B cell (primary cell): Measurements from ENCODE around the gene PITPNM1. TPM values are rescaled to one million over a fixed set of nuclear protein-coding genes. Genes with fewer than 3 reads are reported as not detected.

ENCODE experiments used
- ATAC-seq: fragments of 200-7000 bp; cut with Tn5 transposase; one replicate; pipeline ENCODE4 v1.10.0; 2021; ENCODE audit warnings: low read depth, mild to moderate bottlenecking, moderate number of reproducible peaks, moderate library complexity
- CTCF ChIA-PET: fragments of 350-600 bp; sonication (Branson Sonifier 250); formaldehyde crosslinking; loops from one replicate; lab custom pipeline; 2021; ENCODE audit warnings: antibody characterized with exemption, inconsistent platforms; lab: Charles Lee
- POLR2A ChIA-PET: fragments of 350-600 bp; sonication (Branson Sonifier 250); formaldehyde crosslinking; loops from one replicate; lab custom pipeline; 2021; ENCODE audit warnings: antibody characterized with exemption; lab: Charles Lee
- DNase-seq: peaks from one replicate; pipeline ENCODE4 v3.0.0; 2013
- H2AFZ ChIP-seq: 2 replicates; pipeline ENCODE4 v1.6.1; 2012; ENCODE audit warnings: mild to moderate bottlenecking, low read depth, low read length; ENCODE audit not compliant: insufficient read depth, poor library complexity, severe bottlenecking
- H3K27ac ChIP-seq, 2 donors: 1 replicate in 1 of 2; 2 replicates in 1 of 2; pipeline ENCODE4 v1.5.1; 2012 to 2013; ENCODE audit warnings: low read length in 2 of 2, mild to moderate bottlenecking in 2 of 2, moderate library complexity in 1 of 2
- H3K27me3 ChIP-seq, 4 experiments: fragments of 200-600 bp in 1 of 4; sonication (generic) in 1 of 4; replicated peaks in 1 of 4; 1 replicate in 2 of 4; 2 replicates in 2 of 4; pipeline versions ENCODE4 v1.6.1 to v1.7.0; 2013 to 2016; ENCODE audit warnings: low read length in 3 of 4, mild to moderate bottlenecking in 2 of 4, mixed read lengths in 1 of 4, moderate library complexity in 1 of 4; ENCODE audit not compliant: insufficient read depth in 4 of 4, control insufficient read depth in 3 of 4; ENCODE audit errors: control extremely low read depth in 1 of 4
- H3K36me3 ChIP-seq, 2 experiments: replicated peaks in 1 of 2; 1 replicate in 1 of 2; 2 replicates in 1 of 2; pipeline versions ENCODE4 v1.6.1 to v1.7.1; 2013; ENCODE audit warnings: low read length in 1 of 2; ENCODE audit not compliant: insufficient read depth in 2 of 2, control insufficient read depth in 1 of 2; ENCODE audit errors: control extremely low read depth in 1 of 2, extremely low read depth in 1 of 2
- H3K4me1 ChIP-seq, 2 donors: fragments of 200-600 bp in 1 of 2; sonication (generic) in 1 of 2; 1 replicate in 1 of 2; 2 replicates in 1 of 2; pipeline versions ENCODE4 v1.5.1 to v1.6.1; 2013 to 2017; ENCODE audit warnings: low read length in 2 of 2; ENCODE audit not compliant: control insufficient read depth in 2 of 2, insufficient read depth in 2 of 2
- H3K4me2 ChIP-seq: replicated peaks from 2 replicates; pipeline ENCODE3; 2012; ENCODE audit warnings: mild to moderate bottlenecking, low read depth, low read length; ENCODE audit not compliant: poor library complexity, severe bottlenecking
- H3K4me3 ChIP-seq, 5 experiments: fragments of 200-600 bp in 1 of 5; sonication (generic) in 1 of 5; 1 replicate in 3 of 5; 2 replicates in 2 of 5; pipeline versions ENCODE4 v1.5.1 to v1.7.0; 2011 to 2016; ENCODE audit warnings: low read length in 4 of 5, mild to moderate bottlenecking in 4 of 5, low read depth in 2 of 5, control low read depth in 1 of 5, moderate library complexity in 1 of 5; ENCODE audit not compliant: insufficient read depth in 1 of 5; ENCODE audit errors: control extremely low read depth in 1 of 5, extremely low read depth in 1 of 5
- H3K79me2 ChIP-seq: fragments of 200-600 bp; sonication (generic); one replicate; pipeline ENCODE4 v1.6.0; 2016; ENCODE audit warnings: low read length; ENCODE audit not compliant: control insufficient read depth, insufficient read depth
- H3K9ac ChIP-seq: fragments of 200-600 bp; sonication (generic); 2 replicates; pipeline ENCODE4 v1.6.1; 2017; ENCODE audit warnings: mild to moderate bottlenecking, low read length, moderate library complexity
- H3K9me3 ChIP-seq, 3 donors: one replicate each; pipeline versions ENCODE4 v1.6.1 to v1.7.1; 2013; ENCODE audit warnings: low read length in 2 of 3; ENCODE audit not compliant: control insufficient read depth in 2 of 3, insufficient read depth in 1 of 3; ENCODE audit errors: control extremely low read depth in 1 of 3
- H4K20me1 ChIP-seq: 2 replicates; pipeline ENCODE4 v1.6.0; 2012; ENCODE audit warnings: mild to moderate bottlenecking, low read length; ENCODE audit not compliant: insufficient read depth, control insufficient read depth, poor library complexity, severe bottlenecking
- H3K27ac Mint-ChIP-seq: one replicate; pipeline ENCODE4 v1.8.0; 2021; ENCODE audit warnings: mixed read lengths
- H3K27me3 Mint-ChIP-seq: one replicate; pipeline ENCODE4 v1.8.0; 2021; ENCODE audit warnings: mixed read lengths
- H3K4me1 Mint-ChIP-seq: one replicate; pipeline ENCODE4 v1.8.0; 2021; ENCODE audit warnings: mixed read lengths
- H3K4me3 Mint-ChIP-seq: one replicate; pipeline ENCODE4 v1.8.0; 2021; ENCODE audit warnings: mixed read lengths
- H3K9me3 Mint-ChIP-seq: one replicate; pipeline ENCODE4 v1.8.0; 2022; ENCODE audit warnings: mixed read lengths; ENCODE audit not compliant: insufficient read depth
- CTCF ChIP-seq: fragments of 200-600 bp; IDR thresholded peaks from one replicate; pipeline ENCODE4 v1.8.0; 2022; ENCODE audit warnings: antibody characterized with exemption, mild to moderate bottlenecking
- EZH2 ChIP-seq: IDR thresholded peaks from 2 replicates; pipeline ENCODE4 v1.6.1; 2012; ENCODE audit warnings: borderline replicate concordance, low read depth, mild to moderate bottlenecking, moderate library complexity, low read length; ENCODE audit not compliant: insufficient read depth, poor library complexity, severe bottlenecking
- WGBS: methylation state at CpG from one replicate; pipeline ENCODE4 v1.1.5; 2013; ENCODE audit warnings: missing lambda C conversion rate; ENCODE audit not compliant: insufficient coverage; 5-methylcytosine and 5-hydroxymethylcytosine counted together
- intact Hi-C: fragments of 100-400 bp; cut with micrococcal nuclease; formaldehyde crosslinking; loops from one replicate; pipeline ENCODE4 v1.10.0; 2022
- polyA plus RNA-seq: library from polyadenylated mRNA; depleted of rRNA; stranded (reverse); fragments of >200 nt; gene quantifications from 2 replicates; pipeline ENCODE4 v1.2.3, GENCODE V29; 2012
- total RNA-seq, 2 donors: library from RNA; stranded (reverse); fragments of 120-200 nt in 1 of 2; gene quantifications; 1 replicate in 1 of 2; 2 replicates in 1 of 2; pipeline versions ENCODE4 v1.2.3 to v1.2.4, GENCODE V29; 2013 to 2022

The PITPNM1 gene
- total and polyA plus RNA-seq, 2 donors (not counting 1 experiment from before 2014, with no cell fraction given): 152 to 166 TPM

DNA sequence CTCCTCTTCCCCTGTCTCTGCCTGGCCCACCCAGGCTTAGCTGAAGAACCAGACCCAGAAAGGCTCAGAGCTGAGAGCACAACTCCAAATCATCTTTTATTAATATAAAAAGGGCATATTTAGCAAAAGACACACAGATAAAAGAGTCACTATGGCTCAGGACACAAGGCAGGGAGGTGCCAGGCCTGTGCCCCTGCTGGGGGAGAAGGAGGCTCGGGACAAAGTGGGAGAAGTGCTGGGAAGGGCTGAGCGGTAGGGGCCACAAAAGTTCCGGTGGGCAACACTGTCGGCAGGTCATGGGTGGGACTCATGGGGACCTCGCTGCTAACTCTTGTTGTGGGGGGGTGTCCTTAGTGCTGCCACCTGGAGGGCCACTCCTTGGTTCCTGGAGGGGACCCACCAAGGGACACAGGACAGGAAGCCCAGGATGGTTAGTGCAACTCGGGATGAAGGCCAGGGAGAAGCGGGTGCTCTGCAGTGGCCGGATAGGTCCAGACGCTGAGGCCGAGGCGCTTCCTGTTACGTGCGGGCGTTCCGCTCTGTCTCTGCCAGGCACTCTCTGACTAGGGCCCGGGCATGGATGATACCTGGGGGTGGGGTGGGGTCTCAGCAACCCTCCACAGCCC lies 1.4 kb upstream of the PITPNM1 start:
- DNase-seq (no peak), ATAC-seq (no peak)
- Histone ChIP-seq H3K36me3 (peaks cover 0 to 26% of the 10 kb centered on the region in 2 experiments), H2AFZ (no peak overlapping the region), H3K4me1 (peaks cover 40 to 50% of the 10 kb centered on the region in 2 donors), H3K4me3 (peak overlapping the region in 1 of 5 experiments; percentile 86), H4K20me1 (peaks cover 55% of the 10 kb centered on the region), H3K27ac (peak overlapping the region; percentile 68 to 98), H3K27me3 (peaks cover 0 to 11% (median 2%) of the 10 kb centered on the region in 4 experiments), H3K9ac (peak overlapping the region; percentile 89), H3K9me3 (no peaks in the 10 kb centered on the region), H3K4me2 (peak overlapping the region; percentile 97), H3K79me2 (peaks cover 40% of the 10 kb centered on the region)
- peaks cover 44% of the 10 kb centered on the region for H3K4me1 Mint-ChIP-seq
- TF ChIP-seq CTCF: peak; percentile 45
- TF ChIP-seq EZH2: no peak
- intact Hi-C loops: loop anchor here (1.0 to 5.0 kb wide), 6 partner anchors 37 to 264 kb away; partner anchors contain the start of genes GRK2, PPP1CA, PTPRCAP and TMEM134
- peaks cover 6% of the 10 kb centered on the region for H3K27me3 Mint-ChIP-seq
- peak overlapping the region; percentile 95 for H3K27ac Mint-ChIP-seq
- ChIA-PET POLR2A (interaction anchor here (0.6 to 2.1 kb wide), 7 partner anchors 21 to 117 kb away, joined by 3 to 8 read pairs (median 6); partner anchors contain the start of gene TBC1D10C), CTCF (interaction anchor here (1.0 to 2.8 kb wide), 7 partner anchors 22 to 170 kb away, joined by 3 to 20 read pairs (median 11); partner anchors contain the start of genes GSTP1, PPP1CA, RAD9A and TBC1D10C)
- no peaks in the 10 kb centered on the region for H3K9me3 Mint-ChIP-seq
- H3K4me3 Mint-ChIP-seq: peak overlapping the region; percentile 92
- WGBS: 92% methylated on average over 6 of the region's 16 CpGs
